GM23338 (cell line): Measurements from ENCODE around the gene TTC27.

Source experiments
- CREB1 ChIP-seq: fragments of 250-450 bp; sonication (Bioruptor Pico); IDR thresholded peaks from 2 replicates; pipeline ENCODE4 v1.5.0; 2020; ENCODE audit warnings: low read depth, mild to moderate bottlenecking, moderate library complexity
- ETS1 ChIP-seq: IDR thresholded peaks from 2 replicates; pipeline ENCODE4 v1.6.1; 2016; ENCODE audit warnings: antibody characterized with exemption
- EZH2 ChIP-seq: fragments of 200-600 bp; sonication (generic); IDR thresholded peaks from one replicate; pipeline ENCODE4 v1.8.0; 2017; ENCODE audit warnings: antibody characterized with exemption, mild to moderate bottlenecking, low read depth; ENCODE audit not compliant: unreplicated experiment
- JUNB ChIP-seq: IDR thresholded peaks from one replicate; pipeline ENCODE4 v1.6.1; 2016; ENCODE audit warnings: antibody characterized with exemption; ENCODE audit not compliant: unreplicated experiment
- POLR2AphosphoS5 ChIP-seq: IDR thresholded peaks from 2 replicates; pipeline ENCODE4 v1.6.1; 2016; ENCODE audit warnings: antibody characterized with exemption, low read depth
- TF ChIP-seq, protein P1 (sequence below), 2 experiments: fragments of 200-600 bp in 1 of 2; sonication (generic) in 1 of 2; conservative IDR thresholded peaks; 2 replicates each; pipeline versions ENCODE4 v1.5.1 to v1.6.1; 2016 to 2017; ENCODE audit warnings: antibody characterized with exemption in 2 of 2, low read depth in 2 of 2, mild to moderate bottlenecking in 2 of 2, moderate library complexity in 1 of 2
- TF ChIP-seq, protein P2 (sequence below): IDR thresholded peaks from one replicate; pipeline ENCODE4 v1.6.1; 2018; ENCODE audit warnings: antibody characterized with exemption; ENCODE audit not compliant: unreplicated experiment

- TF ChIP-seq, protein P1, sequence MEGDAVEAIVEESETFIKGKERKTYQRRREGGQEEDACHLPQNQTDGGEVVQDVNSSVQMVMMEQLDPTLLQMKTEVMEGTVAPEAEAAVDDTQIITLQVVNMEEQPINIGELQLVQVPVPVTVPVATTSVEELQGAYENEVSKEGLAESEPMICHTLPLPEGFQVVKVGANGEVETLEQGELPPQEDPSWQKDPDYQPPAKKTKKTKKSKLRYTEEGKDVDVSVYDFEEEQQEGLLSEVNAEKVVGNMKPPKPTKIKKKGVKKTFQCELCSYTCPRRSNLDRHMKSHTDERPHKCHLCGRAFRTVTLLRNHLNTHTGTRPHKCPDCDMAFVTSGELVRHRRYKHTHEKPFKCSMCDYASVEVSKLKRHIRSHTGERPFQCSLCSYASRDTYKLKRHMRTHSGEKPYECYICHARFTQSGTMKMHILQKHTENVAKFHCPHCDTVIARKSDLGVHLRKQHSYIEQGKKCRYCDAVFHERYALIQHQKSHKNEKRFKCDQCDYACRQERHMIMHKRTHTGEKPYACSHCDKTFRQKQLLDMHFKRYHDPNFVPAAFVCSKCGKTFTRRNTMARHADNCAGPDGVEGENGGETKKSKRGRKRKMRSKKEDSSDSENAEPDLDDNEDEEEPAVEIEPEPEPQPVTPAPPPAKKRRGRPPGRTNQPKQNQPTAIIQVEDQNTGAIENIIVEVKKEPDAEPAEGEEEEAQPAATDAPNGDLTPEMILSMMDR (conservative IDR thresholded peaks at IDR 0.05; ENCODE audit: low read depth in 2 of 2): no peak
- TF ChIP-seq EZH2: no peak
- TF ChIP-seq POLR2AphosphoS5: no peak
- TF ChIP-seq ETS1: no peak
- no peak for TF ChIP-seq JUNB
- no peak for TF ChIP-seq CREB1 (CRISPR knock-in tag)
- TF ChIP-seq, protein P2, sequence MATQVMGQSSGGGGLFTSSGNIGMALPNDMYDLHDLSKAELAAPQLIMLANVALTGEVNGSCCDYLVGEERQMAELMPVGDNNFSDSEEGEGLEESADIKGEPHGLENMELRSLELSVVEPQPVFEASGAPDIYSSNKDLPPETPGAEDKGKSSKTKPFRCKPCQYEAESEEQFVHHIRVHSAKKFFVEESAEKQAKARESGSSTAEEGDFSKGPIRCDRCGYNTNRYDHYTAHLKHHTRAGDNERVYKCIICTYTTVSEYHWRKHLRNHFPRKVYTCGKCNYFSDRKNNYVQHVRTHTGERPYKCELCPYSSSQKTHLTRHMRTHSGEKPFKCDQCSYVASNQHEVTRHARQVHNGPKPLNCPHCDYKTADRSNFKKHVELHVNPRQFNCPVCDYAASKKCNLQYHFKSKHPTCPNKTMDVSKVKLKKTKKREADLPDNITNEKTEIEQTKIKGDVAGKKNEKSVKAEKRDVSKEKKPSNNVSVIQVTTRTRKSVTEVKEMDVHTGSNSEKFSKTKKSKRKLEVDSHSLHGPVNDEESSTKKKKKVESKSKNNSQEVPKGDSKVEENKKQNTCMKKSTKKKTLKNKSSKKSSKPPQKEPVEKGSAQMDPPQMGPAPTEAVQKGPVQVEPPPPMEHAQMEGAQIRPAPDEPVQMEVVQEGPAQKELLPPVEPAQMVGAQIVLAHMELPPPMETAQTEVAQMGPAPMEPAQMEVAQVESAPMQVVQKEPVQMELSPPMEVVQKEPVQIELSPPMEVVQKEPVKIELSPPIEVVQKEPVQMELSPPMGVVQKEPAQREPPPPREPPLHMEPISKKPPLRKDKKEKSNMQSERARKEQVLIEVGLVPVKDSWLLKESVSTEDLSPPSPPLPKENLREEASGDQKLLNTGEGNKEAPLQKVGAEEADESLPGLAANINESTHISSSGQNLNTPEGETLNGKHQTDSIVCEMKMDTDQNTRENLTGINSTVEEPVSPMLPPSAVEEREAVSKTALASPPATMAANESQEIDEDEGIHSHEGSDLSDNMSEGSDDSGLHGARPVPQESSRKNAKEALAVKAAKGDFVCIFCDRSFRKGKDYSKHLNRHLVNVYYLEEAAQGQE: no peak
Measured at GRCh38 chr2:32811696-32812095, 183.8 kb downstream of the TTC27 start.
